CD4-positive, alpha-beta T cell (primary cell): ENCODE data around the gene MLLT3. TPM values are rescaled to one million over a fixed set of nuclear protein-coding genes. Genes with fewer than 3 reads are reported as not detected.

Experiments used
- ATAC-seq: fragments of 200-7000 bp; cut with Tn5 transposase; one replicate; pipeline ENCODE4 v1.10.0; 2022; ENCODE audit warnings: mild to moderate bottlenecking; ENCODE audit not compliant: poor library complexity
- CTCF ChIA-PET: fragments of 350-600 bp; sonication (Branson Sonifier 250); formaldehyde crosslinking; loops from one replicate; lab custom pipeline; 2021; ENCODE audit warnings: antibody characterized with exemption, inconsistent platforms; lab: Charles Lee
- POLR2A ChIA-PET: fragments of 350-600 bp; sonication (Branson Sonifier 250); formaldehyde crosslinking; loops from one replicate; lab custom pipeline; 2021; ENCODE audit warnings: antibody characterized with exemption, inconsistent platforms; lab: Charles Lee
- DNase-seq, 14 experiments: peaks; one replicate each; pipeline ENCODE4 v3.0.0-alpha.2; 2013 to 2020; ENCODE audit warnings: mixed read lengths in 2 of 14
- H3K27ac ChIP-seq, 2 donors: one replicate each; pipeline versions ENCODE4 v1.5.1 to v1.7.0; 2013; ENCODE audit warnings: low read length in 2 of 2, low read depth in 1 of 2, mild to moderate bottlenecking in 1 of 2
- H3K27me3 ChIP-seq, 2 experiments: 1 replicate in 1 of 2; 2 replicates in 1 of 2; pipeline versions ENCODE4 v1.6.1 to v1.7.0; 2013; ENCODE audit warnings: low read length in 2 of 2, control low read depth in 1 of 2, mild to moderate bottlenecking in 1 of 2, moderate library complexity in 1 of 2; ENCODE audit not compliant: insufficient read depth in 2 of 2, control insufficient read depth in 1 of 2
- H3K36me3 ChIP-seq: one replicate; pipeline ENCODE4 v1.6.1; 2013; ENCODE audit warnings: low read length, control low read depth; ENCODE audit not compliant: insufficient read depth
- H3K4me1 ChIP-seq: one replicate; pipeline ENCODE4 v1.6.1; 2013; ENCODE audit warnings: low read length, control low read depth; ENCODE audit not compliant: insufficient read depth
- H3K4me3 ChIP-seq: one replicate; pipeline ENCODE4 v1.5.1; 2013; ENCODE audit warnings: mild to moderate bottlenecking, low read length, moderate library complexity
- H3K9me3 ChIP-seq, 2 experiments: 1 replicate in 1 of 2; 2 replicates in 1 of 2; pipeline versions ENCODE4 v1.6.1 to v1.7.0; 2013; ENCODE audit warnings: low read length in 2 of 2, mild to moderate bottlenecking in 2 of 2, control low read depth in 1 of 2, moderate library complexity in 1 of 2; ENCODE audit not compliant: control insufficient read depth in 1 of 2, insufficient read depth in 1 of 2
- H3K27ac Mint-ChIP-seq: one replicate; pipeline ENCODE4 v1.8.0; 2020; ENCODE audit warnings: mixed read lengths
- H3K27me3 Mint-ChIP-seq: one replicate; pipeline ENCODE4 v1.8.0; 2021; ENCODE audit warnings: mixed read lengths
- H3K36me3 Mint-ChIP-seq: one replicate; pipeline ENCODE4 v1.8.0; 2021; ENCODE audit warnings: low read depth, mixed read lengths
- H3K4me1 Mint-ChIP-seq: one replicate; pipeline ENCODE4 v1.8.0; 2021; ENCODE audit warnings: low read depth, mixed read lengths
- H3K4me3 Mint-ChIP-seq: one replicate; pipeline ENCODE4 v1.8.0; 2020; ENCODE audit warnings: mild to moderate bottlenecking, mixed read lengths
- H3K9me3 Mint-ChIP-seq: one replicate; pipeline ENCODE4 v1.8.0; 2020; ENCODE audit warnings: mixed read lengths
- CTCF ChIP-seq: fragments of 200-600 bp; IDR thresholded peaks from one replicate; pipeline ENCODE4 v1.8.0; 2022; ENCODE audit warnings: antibody characterized with exemption, mild to moderate bottlenecking
- intact Hi-C, 2 experiments: fragments of 100-400 bp; cut with DNase I in 1 of 2; cut with micrococcal nuclease in 1 of 2; formaldehyde crosslinking; loops; one replicate each; pipeline versions ENCODE4 v1.15.1 to v1.9.0; 2023 to 2025; cut with DNase I, micrococcal nuclease
- total RNA-seq, 174 experiments: library from RNA in 2 of 174; stranded (reverse) in 2 of 174; gene quantifications; one replicate each; pipeline ENCODE4 v1.2.3 and lab custom pipeline; 2021 to 2026

Gene MLLT3
- total RNA-seq, 2 experiments from 2014 or later = 59.2 to 60.6 TPM

GRCh38 chr9:20310024-20310423, 312.3 kb downstream of the MLLT3 start:
- ATAC-seq (no peak), DNase-seq (no peak)
- CTCF ChIA-PET = interaction anchor here (1.2 kb wide), 1 partner anchor 38 kb away, joined by 3 read pairs; no protein-coding TSS in a partner anchor
- peaks cover 9% of the 10 kb centered on the region for H3K4me1 ChIP-seq
- POLR2A ChIA-PET = no interaction called here
- no peaks in the 10 kb centered on the region for H3K27me3 Mint-ChIP-seq
- H3K27me3 ChIP-seq = no peaks in the 10 kb centered on the region
- H3K9me3 ChIP-seq = no peaks in the 10 kb centered on the region
- no peaks in the 10 kb centered on the region for H3K36me3 ChIP-seq
- H3K4me3 ChIP-seq = no peak overlapping the region
- H3K4me3 Mint-ChIP-seq = no peak overlapping the region
- TF ChIP-seq CTCF = no peak
- intact Hi-C loops = no loop called here
- H3K4me1 Mint-ChIP-seq = peaks cover 27% of the 10 kb centered on the region
- H3K9me3 Mint-ChIP-seq = no peaks in the 10 kb centered on the region
- no peak overlapping the region for H3K27ac ChIP-seq
- H3K27ac Mint-ChIP-seq = no peak overlapping the region
- no peaks in the 10 kb centered on the region for H3K36me3 Mint-ChIP-seq

DNA sequence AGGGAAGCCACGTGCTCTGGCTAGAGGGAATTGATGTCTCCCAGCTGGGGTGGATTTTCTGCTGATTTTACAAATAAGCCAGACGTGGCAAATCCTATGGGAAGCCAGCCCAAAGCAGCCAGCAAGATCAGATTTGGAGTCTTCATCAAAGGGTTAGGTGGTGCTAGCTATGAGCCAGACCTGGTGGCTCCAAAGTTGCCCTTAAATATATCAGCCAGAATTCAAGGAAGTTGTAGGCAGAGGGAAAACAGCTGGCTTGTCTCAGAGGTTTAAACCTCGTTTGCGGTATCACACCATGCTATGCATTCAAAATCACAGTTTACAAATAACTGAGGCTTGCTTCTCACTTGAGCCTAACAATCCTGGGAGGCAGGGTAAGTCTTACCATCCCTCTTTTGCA, 313.2 kb downstream of the MLLT3 start:
- DNase-seq = no peak
- intact Hi-C loops = no loop called here
- CTCF ChIA-PET = no interaction called here
- no peak for ATAC-seq
- Mint-ChIP-seq H3K36me3 (no peaks in the 10 kb centered on the region), H3K4me3 (no peak overlapping the region), H3K9me3 (no peaks in the 10 kb centered on the region), H3K27me3 (no peaks in the 10 kb centered on the region), H3K27ac (no peak overlapping the region), H3K4me1 (peaks cover 21% of the 10 kb centered on the region)
- no peak overlapping the region for H3K4me3 ChIP-seq
- H3K27ac ChIP-seq = no peak overlapping the region
- POLR2A ChIA-PET = no interaction called here
- H3K27me3 ChIP-seq = no peaks in the 10 kb centered on the region
- no peak for TF ChIP-seq CTCF
- no peaks in the 10 kb centered on the region for H3K9me3 ChIP-seq
- no peaks in the 10 kb centered on the region for H3K36me3 ChIP-seq
- peaks cover 2% of the 10 kb centered on the region for H3K4me1 ChIP-seq

GRCh38 chr9:20307621-20308020, 314.7 kb downstream of the MLLT3 start:
- no peak for ATAC-seq
- H3K4me3 ChIP-seq = no peak overlapping the region
- Mint-ChIP-seq H3K9me3 (no peaks in the 10 kb centered on the region), H3K36me3 (no peaks in the 10 kb centered on the region), H3K27me3 (no peaks in the 10 kb centered on the region), H3K27ac (no peak overlapping the region), H3K4me3 (no peak overlapping the region), H3K4me1 (peaks cover 9% of the 10 kb centered on the region)
- no peaks in the 10 kb centered on the region for H3K4me1 ChIP-seq
- no peaks in the 10 kb centered on the region for H3K9me3 ChIP-seq
- H3K27ac ChIP-seq = no peak overlapping the region
- intact Hi-C loops = no loop called here
- H3K27me3 ChIP-seq = no peaks in the 10 kb centered on the region
- H3K36me3 ChIP-seq = no peaks in the 10 kb centered on the region
- ChIA-PET CTCF (no interaction called here), POLR2A (interaction anchor here (1.2 kb wide), 1 partner anchor 14 kb away, joined by 4 read pairs; no protein-coding TSS in a partner anchor)
- DNase-seq = no peak
- no peak for TF ChIP-seq CTCF
